B cell (primary cell): ENCODE results near the gene CRYGD.

ENCODE experiments used
- EZH2 ChIP-seq: IDR thresholded peaks from 2 replicates; pipeline ENCODE4 v1.6.1; 2012; ENCODE audit warnings: borderline replicate concordance, low read depth, mild to moderate bottlenecking, moderate library complexity, low read length; ENCODE audit not compliant: insufficient read depth, poor library complexity, severe bottlenecking
- TF ChIP-seq, protein P1 (sequence below): fragments of 200-600 bp; IDR thresholded peaks from one replicate; pipeline ENCODE4 v1.8.0; 2022; ENCODE audit warnings: antibody characterized with exemption, mild to moderate bottlenecking

DNA sequence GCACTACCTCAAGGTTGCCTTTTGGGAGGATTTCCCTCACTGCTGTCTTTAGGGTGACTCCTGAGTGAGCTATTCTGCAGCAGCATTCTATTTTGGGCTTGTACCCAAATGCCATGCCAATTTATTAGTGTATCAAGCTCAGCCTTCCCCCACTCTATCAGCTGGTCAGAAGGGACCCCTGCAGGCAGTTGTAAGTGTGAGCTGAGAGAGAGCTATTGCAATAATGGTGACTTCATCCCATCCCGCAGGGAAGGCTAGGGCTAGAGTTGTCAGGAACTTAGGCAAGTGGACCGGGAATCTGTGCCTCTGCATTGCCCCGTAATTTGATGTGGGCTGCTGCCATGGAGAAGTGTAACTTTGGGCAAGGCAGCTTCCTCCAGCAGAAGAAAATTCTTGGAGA lies 23.4 kb upstream of the CRYGD start:
- TF ChIP-seq, protein P1, sequence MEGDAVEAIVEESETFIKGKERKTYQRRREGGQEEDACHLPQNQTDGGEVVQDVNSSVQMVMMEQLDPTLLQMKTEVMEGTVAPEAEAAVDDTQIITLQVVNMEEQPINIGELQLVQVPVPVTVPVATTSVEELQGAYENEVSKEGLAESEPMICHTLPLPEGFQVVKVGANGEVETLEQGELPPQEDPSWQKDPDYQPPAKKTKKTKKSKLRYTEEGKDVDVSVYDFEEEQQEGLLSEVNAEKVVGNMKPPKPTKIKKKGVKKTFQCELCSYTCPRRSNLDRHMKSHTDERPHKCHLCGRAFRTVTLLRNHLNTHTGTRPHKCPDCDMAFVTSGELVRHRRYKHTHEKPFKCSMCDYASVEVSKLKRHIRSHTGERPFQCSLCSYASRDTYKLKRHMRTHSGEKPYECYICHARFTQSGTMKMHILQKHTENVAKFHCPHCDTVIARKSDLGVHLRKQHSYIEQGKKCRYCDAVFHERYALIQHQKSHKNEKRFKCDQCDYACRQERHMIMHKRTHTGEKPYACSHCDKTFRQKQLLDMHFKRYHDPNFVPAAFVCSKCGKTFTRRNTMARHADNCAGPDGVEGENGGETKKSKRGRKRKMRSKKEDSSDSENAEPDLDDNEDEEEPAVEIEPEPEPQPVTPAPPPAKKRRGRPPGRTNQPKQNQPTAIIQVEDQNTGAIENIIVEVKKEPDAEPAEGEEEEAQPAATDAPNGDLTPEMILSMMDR = no peak
- TF ChIP-seq EZH2 = no peak
